Stimulated activated naive B cell treated with anti-CD40 and anti-IgM and Interleukin-4, amounts not matched to agents 10 μg/mL and 1 μg/mL and 100 μg/mL, for 72 hours (primary cell): ENCODE data around the gene ACSL5.
A peak's percentile ranks its signal among the peaks of the same experiment; 100 is the strongest.

Source experiments
- ATAC-seq, 2 donors: fragments of 150-1000 bp; cut with Tn5 transposase; replicated peaks; 2 replicates each; pipeline ENCODE4 v1.10.0; 2021; ENCODE audit warnings: moderate library complexity in 1 of 2
- DNase-seq: peaks from one replicate; pipeline ENCODE4 v3.0.0; 2021
- H3K27ac Mint-ChIP-seq: one replicate; pipeline ENCODE4 v1.8.0; 2022; ENCODE audit warnings: mild to moderate bottlenecking, mixed read lengths
- H3K27me3 Mint-ChIP-seq, 2 donors: one replicate each; pipeline ENCODE4 v1.8.0; 2022; ENCODE audit warnings: mixed read lengths in 2 of 2
- H3K36me3 Mint-ChIP-seq, 2 donors: one replicate each; pipeline ENCODE4 v1.8.0; 2022; ENCODE audit warnings: mixed read lengths in 2 of 2, mild to moderate bottlenecking in 1 of 2
- H3K4me1 Mint-ChIP-seq, 2 donors: one replicate each; pipeline ENCODE4 v1.8.0; 2022; ENCODE audit warnings: mixed read lengths in 2 of 2, mild to moderate bottlenecking in 1 of 2
- H3K4me3 Mint-ChIP-seq, 2 donors: one replicate each; pipeline ENCODE4 v1.8.0; 2022; ENCODE audit warnings: mild to moderate bottlenecking in 2 of 2, mixed read lengths in 2 of 2, moderate library complexity in 1 of 2
- H3K9me3 Mint-ChIP-seq, 2 donors: one replicate each; pipeline ENCODE4 v1.8.0; 2022; ENCODE audit warnings: mixed read lengths in 2 of 2, mild to moderate bottlenecking in 1 of 2

Gene ACSL5, protein sequence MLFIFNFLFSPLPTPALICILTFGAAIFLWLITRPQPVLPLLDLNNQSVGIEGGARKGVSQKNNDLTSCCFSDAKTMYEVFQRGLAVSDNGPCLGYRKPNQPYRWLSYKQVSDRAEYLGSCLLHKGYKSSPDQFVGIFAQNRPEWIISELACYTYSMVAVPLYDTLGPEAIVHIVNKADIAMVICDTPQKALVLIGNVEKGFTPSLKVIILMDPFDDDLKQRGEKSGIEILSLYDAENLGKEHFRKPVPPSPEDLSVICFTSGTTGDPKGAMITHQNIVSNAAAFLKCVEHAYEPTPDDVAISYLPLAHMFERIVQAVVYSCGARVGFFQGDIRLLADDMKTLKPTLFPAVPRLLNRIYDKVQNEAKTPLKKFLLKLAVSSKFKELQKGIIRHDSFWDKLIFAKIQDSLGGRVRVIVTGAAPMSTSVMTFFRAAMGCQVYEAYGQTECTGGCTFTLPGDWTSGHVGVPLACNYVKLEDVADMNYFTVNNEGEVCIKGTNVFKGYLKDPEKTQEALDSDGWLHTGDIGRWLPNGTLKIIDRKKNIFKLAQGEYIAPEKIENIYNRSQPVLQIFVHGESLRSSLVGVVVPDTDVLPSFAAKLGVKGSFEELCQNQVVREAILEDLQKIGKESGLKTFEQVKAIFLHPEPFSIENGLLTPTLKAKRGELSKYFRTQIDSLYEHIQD

GRCh38 chr10:112373912-112374338, at the start of gene ACSL5:
TSS of gene ACSL5 (plus strand) at chr10:112374116. CDS start at chr10:112394947, 20,831 bp downstream.
- H3K36me3 Mint-ChIP-seq, result peaks cover 16 to 17% of the 10 kb centered on the region in 2 donors
- ATAC-seq (no peak), DNase-seq (no peak)
- H3K27me3 Mint-ChIP-seq, result no peaks in the 10 kb centered on the region
- peaks cover 0 to 2% of the 10 kb centered on the region in 2 donors for H3K9me3 Mint-ChIP-seq
- H3K4me1 Mint-ChIP-seq, result peaks cover 27 to 49% of the 10 kb centered on the region in 2 donors
- peak within 1 kb of the TSS; percentile 94 to 99 for H3K4me3 Mint-ChIP-seq
- peak within 1 kb of the TSS; percentile 100 for H3K27ac Mint-ChIP-seq

DNA sequence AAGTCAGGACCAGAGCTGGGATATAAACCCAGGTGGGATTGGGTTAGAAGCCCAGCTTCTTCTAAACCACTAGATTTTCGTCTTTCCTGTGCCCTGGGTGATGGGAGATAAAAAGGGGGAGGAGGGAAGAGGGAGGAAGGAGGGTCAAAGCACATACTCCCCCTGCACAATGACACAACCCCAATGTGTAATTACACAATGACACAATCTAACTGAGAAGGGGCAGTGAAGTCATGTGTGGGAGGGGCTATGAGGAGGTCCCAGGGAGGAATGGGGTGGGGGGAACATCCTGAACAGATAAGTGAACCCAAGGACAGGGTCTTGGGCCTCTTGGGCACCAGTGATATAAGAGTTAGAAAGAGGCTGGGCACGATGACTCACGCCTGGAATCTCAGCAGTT, 46.2 kb upstream of the ACSL5 start:
- H3K4me1 Mint-ChIP-seq, result peaks cover 15 to 16% of the 10 kb centered on the region in 2 donors
- peaks cover 21 to 23% of the 10 kb centered on the region in 2 donors for H3K27me3 Mint-ChIP-seq
- no peak overlapping the region for H3K27ac Mint-ChIP-seq
- ATAC-seq (no peak), DNase-seq (no peak)
- no peak overlapping the region for H3K4me3 Mint-ChIP-seq
- H3K36me3 Mint-ChIP-seq, result no peaks in the 10 kb centered on the region
- no peaks in the 10 kb centered on the region for H3K9me3 Mint-ChIP-seq

GRCh38 chr10:112330162-112330561, 43.8 kb upstream of the ACSL5 start:
- Mint-ChIP-seq H3K36me3 (no peaks in the 10 kb centered on the region), H3K27me3 (peaks cover 18% of the 10 kb centered on the region in 2 donors), H3K4me1 (peaks cover 19 to 22% of the 10 kb centered on the region in 2 donors), H3K27ac (no peak overlapping the region), H3K4me3 (no peak overlapping the region), H3K9me3 (no peaks in the 10 kb centered on the region)
- peak in 1 of 2 donors; percentile 48 for ATAC-seq
- DNase-seq, result no peak

DNA sequence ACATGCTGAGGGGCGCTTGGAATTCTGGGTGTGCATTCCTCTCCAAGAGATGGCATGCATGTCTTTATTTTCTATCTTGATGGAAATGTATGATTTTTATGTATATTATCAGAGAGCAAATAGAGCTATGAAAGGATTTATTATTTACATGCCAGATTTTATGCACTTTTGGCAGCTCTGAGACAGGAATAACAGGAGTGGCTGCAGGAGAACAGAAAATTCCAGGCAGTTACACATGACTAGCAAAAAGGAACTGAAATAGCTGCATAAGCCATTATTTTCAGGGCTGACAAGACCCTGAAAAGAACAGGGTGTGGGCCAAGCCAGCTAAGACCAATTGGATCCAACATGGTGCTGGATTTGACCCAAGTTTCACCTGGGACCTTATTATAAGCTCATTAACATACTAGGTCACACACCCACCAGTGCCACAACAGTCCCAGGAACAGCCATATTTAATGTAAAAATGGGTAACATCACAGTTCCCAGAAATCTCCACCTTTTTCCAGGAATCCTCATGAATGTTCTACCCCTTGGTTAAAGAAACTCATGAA, 43.2 kb upstream of the ACSL5 start:
- Mint-ChIP-seq H3K4me1 (peaks cover 19 to 22% of the 10 kb centered on the region in 2 donors), H3K4me3 (no peak overlapping the region), H3K9me3 (no peaks in the 10 kb centered on the region), H3K27ac (no peak overlapping the region), H3K27me3 (peaks cover 13% of the 10 kb centered on the region in 2 donors), H3K36me3 (no peaks in the 10 kb centered on the region)
- no peak for ATAC-seq
- no peak for DNase-seq

DNA sequence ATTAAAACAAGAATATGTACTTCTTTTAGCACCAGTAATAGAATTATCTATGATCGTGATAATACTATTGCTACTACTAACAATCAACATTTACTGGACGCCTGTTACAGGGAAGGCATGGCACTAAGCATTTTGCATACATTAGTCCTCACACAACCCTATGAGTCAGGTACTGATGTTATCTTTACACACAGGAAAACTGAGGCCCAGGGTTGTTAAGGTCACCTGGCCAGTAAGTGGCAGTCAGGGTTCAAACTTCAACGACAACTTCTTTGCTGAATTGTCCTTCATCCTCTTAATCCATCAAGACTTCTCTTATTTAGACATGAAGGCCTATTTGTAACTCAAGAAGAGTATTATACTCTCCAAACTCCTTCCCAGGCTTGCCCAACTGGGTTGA, 41.9 kb upstream of the ACSL5 start:
- H3K4me3 Mint-ChIP-seq, result no peak overlapping the region
- no peak for ATAC-seq
- H3K27ac Mint-ChIP-seq, result no peak overlapping the region
- H3K27me3 Mint-ChIP-seq, result peaks cover 7 to 13% of the 10 kb centered on the region in 2 donors
- H3K4me1 Mint-ChIP-seq, result peaks cover 21 to 22% of the 10 kb centered on the region in 2 donors
- H3K9me3 Mint-ChIP-seq, result no peaks in the 10 kb centered on the region
- no peaks in the 10 kb centered on the region for H3K36me3 Mint-ChIP-seq
- no peak for DNase-seq

GRCh38 chr10:112332509-112333228, 41.2 kb upstream of the ACSL5 start:
- H3K27ac Mint-ChIP-seq, result no peak overlapping the region
- peaks cover 21 to 22% of the 10 kb centered on the region in 2 donors for H3K4me1 Mint-ChIP-seq
- no peaks in the 10 kb centered on the region for H3K36me3 Mint-ChIP-seq
- H3K9me3 Mint-ChIP-seq, result no peaks in the 10 kb centered on the region
- ATAC-seq (peak; percentile 22 to 31), DNase-seq (no peak)
- no peak overlapping the region for H3K4me3 Mint-ChIP-seq
- H3K27me3 Mint-ChIP-seq, result peaks cover 14 to 17% of the 10 kb centered on the region in 2 donors

DNA sequence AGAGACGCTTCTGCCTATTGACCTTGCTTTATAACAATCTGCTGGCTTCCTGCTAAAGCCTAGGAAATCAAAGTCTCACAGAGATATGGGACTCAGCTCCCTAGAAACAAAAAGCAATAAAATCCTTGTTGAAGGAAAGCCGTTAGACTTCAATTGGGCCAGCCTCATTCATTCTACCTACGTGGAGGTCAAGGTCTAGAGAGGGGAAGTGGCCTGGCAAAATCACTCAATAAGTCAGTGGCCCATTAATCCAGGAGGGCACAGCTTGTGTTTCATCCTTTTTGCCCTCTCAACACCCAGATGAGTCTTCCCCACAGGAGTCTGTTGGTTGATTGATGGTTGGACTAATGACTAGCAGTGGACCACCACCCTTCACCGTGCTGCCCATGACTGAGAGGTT, 40.5 kb upstream of the ACSL5 start:
- no peaks in the 10 kb centered on the region for H3K9me3 Mint-ChIP-seq
- no peak overlapping the region for H3K4me3 Mint-ChIP-seq
- no peak for DNase-seq
- peaks cover 20 to 22% of the 10 kb centered on the region in 2 donors for H3K4me1 Mint-ChIP-seq
- H3K27ac Mint-ChIP-seq, result no peak overlapping the region
- no peak for ATAC-seq
- no peaks in the 10 kb centered on the region for H3K36me3 Mint-ChIP-seq
- peaks cover 14 to 17% of the 10 kb centered on the region in 2 donors for H3K27me3 Mint-ChIP-seq

GRCh38 chr10:112335111-112335867, 38.6 kb upstream of the ACSL5 start:
- peaks cover 14 to 17% of the 10 kb centered on the region in 2 donors for H3K27me3 Mint-ChIP-seq
- H3K9me3 Mint-ChIP-seq, result no peaks in the 10 kb centered on the region
- H3K27ac Mint-ChIP-seq, result no peak overlapping the region
- DNase-seq, result no peak
- peaks cover 15 to 18% of the 10 kb centered on the region in 2 donors for H3K4me1 Mint-ChIP-seq
- no peaks in the 10 kb centered on the region for H3K36me3 Mint-ChIP-seq
- no peak overlapping the region for H3K4me3 Mint-ChIP-seq
- peak; percentile 10 to 14 for ATAC-seq

DNA sequence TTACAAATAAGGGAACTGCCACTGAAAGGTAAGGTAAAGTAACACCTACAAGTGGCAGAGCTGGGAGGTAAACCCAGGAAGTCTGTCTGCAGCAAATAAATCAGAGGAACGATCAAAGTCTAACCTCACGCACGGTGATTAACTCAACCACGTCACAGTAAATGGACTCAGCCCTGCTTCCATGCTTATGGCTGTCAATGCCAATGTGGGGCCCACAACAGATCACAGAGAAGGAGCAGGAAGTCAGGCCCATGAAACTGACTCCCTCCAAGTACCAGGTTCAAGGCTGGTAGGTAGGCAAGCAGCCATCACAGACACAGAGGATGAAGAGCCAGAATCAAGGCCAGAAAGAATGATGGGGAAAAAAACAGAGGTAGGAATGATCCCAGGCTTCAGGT, 38.0 kb upstream of the ACSL5 start:
- ATAC-seq (no peak), DNase-seq (no peak)
- Mint-ChIP-seq H3K27ac (no peak overlapping the region), H3K4me1 (peaks cover 13 to 14% of the 10 kb centered on the region in 2 donors), H3K27me3 (peaks cover 14 to 17% of the 10 kb centered on the region in 2 donors), H3K36me3 (no peaks in the 10 kb centered on the region), H3K4me3 (no peak overlapping the region), H3K9me3 (no peaks in the 10 kb centered on the region)

DNA sequence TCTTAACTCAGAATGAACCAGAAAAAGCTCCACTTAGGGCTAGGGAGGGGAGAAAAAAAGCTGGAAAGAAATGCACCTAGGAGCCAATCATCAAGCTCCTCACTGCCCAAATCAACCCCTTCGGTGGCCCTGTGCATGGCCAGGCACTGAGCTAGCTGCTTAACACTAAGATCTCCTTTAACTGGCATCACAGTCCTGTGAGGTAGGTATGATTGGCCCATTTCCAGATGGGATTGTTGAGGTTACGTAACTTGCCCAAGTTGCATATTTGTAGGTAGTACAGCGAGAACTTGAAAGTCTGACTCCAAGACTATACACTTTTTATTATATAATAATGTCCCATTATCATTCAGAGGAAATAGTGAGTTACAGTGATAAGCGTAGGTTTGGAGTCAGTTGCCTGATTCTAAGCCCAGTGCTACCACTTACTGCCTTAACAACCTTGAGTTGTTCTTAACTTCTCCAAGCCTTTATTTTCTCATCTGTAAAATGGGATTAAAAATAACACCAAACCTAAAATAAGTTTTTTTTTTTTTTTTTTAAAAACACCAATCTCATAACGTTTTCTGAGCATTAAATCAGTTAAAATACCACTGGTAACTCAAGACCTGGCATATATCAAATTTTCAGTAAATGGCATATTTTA, 37.2 kb upstream of the ACSL5 start:
- H3K27ac Mint-ChIP-seq, result no peak overlapping the region
- peaks cover 8 to 9% of the 10 kb centered on the region in 2 donors for H3K4me1 Mint-ChIP-seq
- peaks cover 8 to 13% of the 10 kb centered on the region in 2 donors for H3K27me3 Mint-ChIP-seq

DNA sequence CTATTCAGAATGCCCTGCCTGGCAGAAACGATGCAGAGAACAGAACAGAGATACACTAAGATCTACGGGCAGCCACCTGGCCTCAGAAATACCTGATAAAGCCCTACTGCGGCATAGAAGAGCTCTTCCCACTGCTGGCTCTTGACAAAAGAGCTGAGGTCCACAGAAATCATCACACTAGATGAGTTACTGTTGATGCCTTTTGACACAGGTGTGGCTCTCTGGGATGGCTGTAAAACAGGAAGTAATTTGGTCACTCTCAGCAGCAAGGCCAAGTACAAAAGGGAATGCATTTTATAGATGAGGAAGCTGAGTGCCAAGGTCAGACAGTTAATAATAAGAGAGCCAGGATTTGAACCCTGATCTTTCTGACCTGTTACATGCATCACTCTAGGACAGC, 35.0 kb upstream of the ACSL5 start:
- peaks cover 8 to 9% of the 10 kb centered on the region in 2 donors for H3K27me3 Mint-ChIP-seq
- H3K27ac Mint-ChIP-seq, result no peak overlapping the region
- H3K4me3 Mint-ChIP-seq, result no peak overlapping the region
- DNase-seq (no peak), ATAC-seq (no peak)
- H3K9me3 Mint-ChIP-seq, result no peaks in the 10 kb centered on the region
- H3K4me1 Mint-ChIP-seq, result peaks cover 0 to 2% of the 10 kb centered on the region in 2 donors
- no peaks in the 10 kb centered on the region for H3K36me3 Mint-ChIP-seq

More for the DNA sequence above, 37.2 kb upstream of the ACSL5 start:
- no peak for ATAC-seq
- no peaks in the 10 kb centered on the region for H3K9me3 Mint-ChIP-seq
- DNase-seq, result no peak
- no peak overlapping the region for H3K4me3 Mint-ChIP-seq
- no peaks in the 10 kb centered on the region for H3K36me3 Mint-ChIP-seq

GRCh38 chr10:112340601-112341000, 33.3 kb upstream of the ACSL5 start:
- H3K27ac Mint-ChIP-seq, result no peak overlapping the region
- H3K9me3 Mint-ChIP-seq, result no peaks in the 10 kb centered on the region
- no peaks in the 10 kb centered on the region for H3K36me3 Mint-ChIP-seq
- peaks cover 0 to 2% of the 10 kb centered on the region in 2 donors for H3K4me1 Mint-ChIP-seq
- DNase-seq (no peak), ATAC-seq (no peak)
- peaks cover 8 to 9% of the 10 kb centered on the region in 2 donors for H3K27me3 Mint-ChIP-seq
- no peak overlapping the region for H3K4me3 Mint-ChIP-seq
